SU-DHL-6 (cell line): ENCODE measurements around the gene BLCAP.

Experiments used
- H2AFZ ChIP-seq: fragments of 200-600 bp; sonication (generic); 2 replicates; pipeline ENCODE4 v1.6.1; 2014; ENCODE audit warnings: low read depth, mild to moderate bottlenecking, moderate library complexity, mixed read lengths, antibody characterized with exemption, low read length; ENCODE audit not compliant: severe bottlenecking
- H3F3A ChIP-seq: fragments of 200-600 bp; shearing (Covaris generic); 2 replicates; pipeline ENCODE4 v1.6.0; 2016; ENCODE audit warnings: antibody characterized with exemption, mild to moderate bottlenecking; ENCODE audit not compliant: insufficient read depth
- H3K27ac ChIP-seq: fragments of 200-600 bp; sonication (generic); 2 replicates; pipeline ENCODE4 v1.5.1; 2016; ENCODE audit warnings: low read depth, mild to moderate bottlenecking, low read length, moderate library complexity, mixed read lengths
- H3K27me3 ChIP-seq: fragments of 200-600 bp; sonication (generic), shearing (Covaris generic); 2 replicates; pipeline ENCODE4 v1.6.0; 2014; ENCODE audit warnings: mild to moderate bottlenecking, low read length
- H3K36me3 ChIP-seq: fragments of 200-600 bp; sonication (generic); 2 replicates; pipeline ENCODE4 v1.6.1; 2014; ENCODE audit warnings: mild to moderate bottlenecking, low read length, mixed read lengths
- H3K4me2 ChIP-seq: fragments of 300-600, 200-600 bp; shearing (Covaris generic), sonication (generic); 2 replicates; pipeline ENCODE4 v1.6.0; 2014; ENCODE audit warnings: low read length, low read depth, mild to moderate bottlenecking; ENCODE audit not compliant: poor library complexity, severe bottlenecking
- H3K4me3 ChIP-seq: fragments of 200-600 bp; sonication (generic); 2 replicates; pipeline ENCODE4 v1.5.1; 2014; ENCODE audit warnings: antibody characterized with exemption, low read length, mild to moderate bottlenecking, mixed read lengths; ENCODE audit not compliant: insufficient read depth, poor library complexity, severe bottlenecking
- H3K79me2 ChIP-seq: fragments of 200-600 bp; sonication (generic); 2 replicates; pipeline ENCODE4 v1.6.1; 2014; ENCODE audit warnings: mild to moderate bottlenecking, low read length, moderate library complexity; ENCODE audit not compliant: insufficient read depth
- H3K9ac ChIP-seq: fragments of 200-600 bp; sonication (generic); 2 replicates; pipeline ENCODE4 v1.7.0; 2014; ENCODE audit warnings: mild to moderate bottlenecking, low read length
- H3K9me2 ChIP-seq: fragments of 200-600 bp; sonication (generic); replicated peaks from 2 replicates; pipeline ENCODE4 v1.6.1; 2014; ENCODE audit warnings: low read length; ENCODE audit not compliant: insufficient read depth
- H3K9me3 ChIP-seq: fragments of 200-600 bp; sonication (generic); 2 replicates; pipeline ENCODE4 v1.6.1; 2014; ENCODE audit warnings: low read length, mixed read lengths; ENCODE audit not compliant: insufficient read depth
- H4K20me1 ChIP-seq: fragments of 200-600 bp; sonication (generic); 2 replicates; pipeline ENCODE4 v1.6.1; 2014; ENCODE audit warnings: low read depth, mild to moderate bottlenecking, antibody characterized with exemption, low read length, moderate library complexity, mixed read lengths
- CTCF ChIP-seq: fragments of 200-600 bp; sonication (generic); IDR thresholded peaks from one replicate; pipeline ENCODE4 v1.5.1; 2017; ENCODE audit warnings: antibody characterized with exemption, mild to moderate bottlenecking, low read length, moderate library complexity; ENCODE audit not compliant: insufficient read depth, poor library complexity, severe bottlenecking
- EZH2phosphoT487 ChIP-seq: fragments of 200-600 bp; sonication (generic), shearing (Covaris generic); conservative IDR thresholded peaks from 2 replicates; pipeline ENCODE4 v1.6.1; 2018; ENCODE audit warnings: mild to moderate bottlenecking, antibody characterized with exemption, low read length, moderate library complexity, mixed read lengths

BLCAP gene

GRCh38 chr20:37529214-37529967 lies 1.7 kb upstream of the BLCAP start:
- no peak overlapping the region for H2AFZ ChIP-seq
- H3K9me3 ChIP-seq, result no peaks in the 10 kb centered on the region
- TF ChIP-seq EZH2phosphoT487 (no peak), CTCF (no peak)
- H3K27ac ChIP-seq, result no peak overlapping the region
- H3F3A ChIP-seq, result no peaks in the 10 kb centered on the region
- no peaks in the 10 kb centered on the region; the same call in 1 of the 2 replicates for H4K20me1 ChIP-seq
- H3K36me3 ChIP-seq, result no peaks in the 10 kb centered on the region
- peaks cover 12% of the 10 kb centered on the region; the same call in 1 of the 2 replicates for H3K79me2 ChIP-seq
- H3K9me2 ChIP-seq, result no peaks in the 10 kb centered on the region
- H3K4me2 ChIP-seq, result no peak overlapping the region
- H3K4me3 ChIP-seq, result no peak overlapping the region
- no peaks in the 10 kb centered on the region for H3K27me3 ChIP-seq
- no peak overlapping the region for H3K9ac ChIP-seq

- H2AFZ ChIP-seq, result peak overlapping the region; percentile 91
- TF ChIP-seq CTCF (no peak), EZH2phosphoT487 (no peak)
- peak overlapping the region; percentile 86 for H3K9ac ChIP-seq
- no peak overlapping the region for H3K27ac ChIP-seq
- H3K4me2 ChIP-seq, result peak overlapping the region; percentile 77
- no peaks in the 10 kb centered on the region for H3K9me2 ChIP-seq
- no peaks in the 10 kb centered on the region for H3K36me3 ChIP-seq
- H3K9me3 ChIP-seq, result no peaks in the 10 kb centered on the region
- H4K20me1 ChIP-seq, result no peaks in the 10 kb centered on the region; the same call in 1 of the 2 replicates
- H3K79me2 ChIP-seq, result peaks cover 19% of the 10 kb centered on the region; the same call in 1 of the 2 replicates
- H3K4me3 ChIP-seq, result peak overlapping the region; percentile 94
- no peaks in the 10 kb centered on the region for H3K27me3 ChIP-seq
- H3F3A ChIP-seq, result no peaks in the 10 kb centered on the region
Observed at GRCh38 chr20:37528446-37529213, 954 bp upstream of the BLCAP start.

- Histone ChIP-seq H3K36me3 (no peaks in the 10 kb centered on the region), H3K79me2 (peaks cover 25% of the 10 kb centered on the region), H3K9ac (peak overlapping the region; percentile 86), H3K4me3 (peak overlapping the region; percentile 94), H3K27me3 (no peaks in the 10 kb centered on the region), H3K27ac (no peak overlapping the region; the same call in 1 of the 2 replicates), H3K9me2 (no peaks in the 10 kb centered on the region), H3K4me2 (peak overlapping the region; percentile 77), H4K20me1 (no peaks in the 10 kb centered on the region; the same call in 1 of the 2 replicates), H2AFZ (peak overlapping the region; percentile 91), H3K9me3 (no peaks in the 10 kb centered on the region), H3F3A (no peaks in the 10 kb centered on the region)
- TF ChIP-seq EZH2phosphoT487, result no peak
Observed at GRCh38 chr20:37526839-37527637, 638 bp downstream of the BLCAP start.
